GM23248 (cell line): ENCODE results near the gene TNIK. TPM values are rescaled to one million over a fixed set of nuclear protein-coding genes. Genes with fewer than 3 reads are reported as not detected.

Experiments used
- DNase-seq: peaks from one replicate; pipeline ENCODE4 v3.0.0-alpha.2; 2015
- H2AFZ ChIP-seq: fragments of 200-600 bp; sonication (generic); 2 replicates; pipeline ENCODE4 v1.6.1; 2016; ENCODE audit warnings: antibody characterized with exemption
- H3F3A ChIP-seq: fragments of 200-600 bp; sonication (generic); 2 replicates; pipeline ENCODE4 v1.6.1; 2016; ENCODE audit warnings: mild to moderate bottlenecking, antibody characterized with exemption, mixed run types; ENCODE audit not compliant: insufficient read depth
- H3K27ac ChIP-seq: fragments of 200-600 bp; sonication (generic); 2 replicates; pipeline ENCODE4 v1.5.1; 2016; ENCODE audit warnings: mild to moderate bottlenecking
- H3K27me3 ChIP-seq: fragments of 200-600 bp; sonication (generic); replicated peaks from 2 replicates; pipeline ENCODE4 v1.6.1; 2016; ENCODE audit warnings: mild to moderate bottlenecking; ENCODE audit not compliant: insufficient read depth
- H3K36me3 ChIP-seq: fragments of 200-600 bp; sonication (generic); 2 replicates; pipeline ENCODE4 v1.6.1; 2016; ENCODE audit warnings: low read depth, mild to moderate bottlenecking
- H3K4me1 ChIP-seq: fragments of 200-600 bp; sonication (generic); 2 replicates; pipeline ENCODE4 v1.6.1; 2016; ENCODE audit warnings: mild to moderate bottlenecking; ENCODE audit not compliant: insufficient read depth
- H3K4me2 ChIP-seq: fragments of 200-600 bp; sonication (generic); one replicate; pipeline ENCODE4 v1.6.1; 2016; ENCODE audit warnings: mild to moderate bottlenecking; ENCODE audit not compliant: unreplicated experiment
- H3K4me3 ChIP-seq: fragments of 200-600 bp; sonication (generic); 2 replicates; pipeline ENCODE4 v1.5.1; 2016; ENCODE audit warnings: mild to moderate bottlenecking
- H3K79me2 ChIP-seq: fragments of 200-600 bp; sonication (generic); 2 replicates; pipeline ENCODE4 v1.6.1; 2016; ENCODE audit warnings: mild to moderate bottlenecking; ENCODE audit not compliant: insufficient read depth
- H3K9ac ChIP-seq: fragments of 200-600 bp; sonication (generic); 2 replicates; pipeline ENCODE4 v1.6.1; 2016; ENCODE audit warnings: mild to moderate bottlenecking
- H3K9me2 ChIP-seq: fragments of 200-600 bp; sonication (generic); 2 replicates; pipeline ENCODE4 v1.6.1; 2016; ENCODE audit warnings: mixed run types, mild to moderate bottlenecking, moderate library complexity; ENCODE audit not compliant: insufficient read depth
- H3K9me3 ChIP-seq: fragments of 200-600 bp; sonication (generic); one replicate; pipeline ENCODE4 v1.6.1; 2017; ENCODE audit warnings: low read depth
- H4K20me1 ChIP-seq: fragments of 200-600 bp; sonication (generic); 2 replicates; pipeline ENCODE4 v1.6.0; 2016; ENCODE audit not compliant: insufficient read depth
- EZH2 ChIP-seq: fragments of 200-600 bp; sonication (generic); IDR thresholded peaks from 2 replicates; pipeline ENCODE4 v1.6.1; 2018; ENCODE audit warnings: antibody characterized with exemption, mild to moderate bottlenecking; ENCODE audit not compliant: insufficient read depth, poor library complexity, severe bottlenecking
- EZH2phosphoT487 ChIP-seq: fragments of 200-600 bp; sonication (generic); IDR thresholded peaks from 2 replicates; pipeline ENCODE4 v1.6.1; 2018; ENCODE audit warnings: antibody characterized with exemption, moderate library complexity, mild to moderate bottlenecking, low read depth; ENCODE audit not compliant: insufficient read depth
- WGBS, 2 experiments: methylation state at CpG; one replicate each; pipeline ENCODE4 v1.1.6; 2015 to 2017; ENCODE audit warnings: low lambda C conversion rate in 2 of 2, low coverage in 1 of 2; ENCODE audit errors: missing lambda C conversion rate in 2 of 2; 5-methylcytosine and 5-hydroxymethylcytosine counted together
- in situ Hi-C: fragments of 300-500 bp; cut with MboI; formaldehyde crosslinking; loops from 2 replicates; pipeline ENCODE4 v1.15.0; 2020
- polyA plus RNA-seq: library from polyadenylated mRNA; unstranded; fragments of >200 nt; fragmentation: Nextera tagmentation; extraction: Ambion mirVana; gene quantifications from 2 replicates; pipeline ENCODE4 v1.2.1, GENCODE V29; 2016
- total RNA-seq: library from RNA; depleted of rRNA; stranded (reverse); fragments of >200 nt; shearing (Covaris generic); gene quantifications from 2 replicates; pipeline ENCODE4 v1.2.3, GENCODE V29; 2014

Gene TNIK
- total and polyA plus RNA-seq, 2 experiments from 2014 or later, result 0.80 to 2.3 TPM

- Histone ChIP-seq H3K79me2 (no peaks in the 10 kb centered on the region), H3F3A (no peaks in the 10 kb centered on the region), H3K4me1 (0 out of 2 replicates have a peak, but pooled peaks cover 5% of the 10 kb centered on the region), H2AFZ (no peak overlapping the region), H3K27ac (no peak overlapping the region), H3K36me3 (no peaks in the 10 kb centered on the region), H4K20me1 (no peaks in the 10 kb centered on the region), H3K9ac (no peak overlapping the region), H3K4me2 (no peak overlapping the region), H3K27me3 (no peaks in the 10 kb centered on the region), H3K9me3 (no peaks in the 10 kb centered on the region), H3K4me3 (no peak overlapping the region), H3K9me2 (no peaks in the 10 kb centered on the region)
- TF ChIP-seq EZH2 (no peak), EZH2phosphoT487 (no peak)
- DNase-seq, result no peak
- WGBS, 2 experiments, result 86 to 88% methylated on average over 2 of the region's 2 CpGs
- in situ Hi-C loops, result no loop called here
Measured at GRCh38 chr3:171505822-171506333, 45.7 kb upstream of the TNIK start.

- Histone ChIP-seq H3K79me2 (no peaks in the 10 kb centered on the region), H3K27ac (no peak overlapping the region), H2AFZ (no peak overlapping the region), H3K9ac (no peak overlapping the region), H3K27me3 (no peaks in the 10 kb centered on the region), H3K4me3 (no peak overlapping the region), H4K20me1 (no peaks in the 10 kb centered on the region), H3K36me3 (no peaks in the 10 kb centered on the region), H3K4me1 (0 out of 2 replicates have a peak, but pooled peaks cover 5% of the 10 kb centered on the region), H3K9me3 (no peaks in the 10 kb centered on the region), H3K9me2 (no peaks in the 10 kb centered on the region), H3K4me2 (no peak overlapping the region), H3F3A (no peaks in the 10 kb centered on the region)
- no peak for DNase-seq
- TF ChIP-seq EZH2phosphoT487 (no peak), EZH2 (no peak)
- in situ Hi-C loops, result no loop called here
- 90 to 97% methylated on average over 2 of the region's 2 CpGs for WGBS, 2 experiments
Measured at GRCh38 chr3:171504376-171504775, 44.2 kb upstream of the TNIK start.

- 71 to 73% methylated on average over 1 of the region's 1 CpG for WGBS, 2 experiments
Measured at GRCh38 chr3:171503817-171504216, 43.6 kb upstream of the TNIK start.

GRCh38 chr3:171498921-171499320, 38.7 kb upstream of the TNIK start:
- Histone ChIP-seq H3K4me3 (no peak overlapping the region), H3K9me3 (no peaks in the 10 kb centered on the region), H3F3A (no peaks in the 10 kb centered on the region), H2AFZ (no peak overlapping the region), H4K20me1 (no peaks in the 10 kb centered on the region), H3K79me2 (no peaks in the 10 kb centered on the region), H3K4me2 (no peak overlapping the region), H3K27ac (no peak overlapping the region), H3K9me2 (no peaks in the 10 kb centered on the region), H3K36me3 (no peaks in the 10 kb centered on the region), H3K9ac (no peak overlapping the region), H3K27me3 (no peaks in the 10 kb centered on the region), H3K4me1 (no peaks in the 10 kb centered on the region)
- in situ Hi-C loops, result no loop called here
- 89 to 96% methylated on average over 1 of the region's 1 CpG for WGBS, 2 experiments
- DNase-seq, result no peak
- TF ChIP-seq EZH2 (no peak), EZH2phosphoT487 (no peak)

More at GRCh38 chr3:171503817-171504216, 43.6 kb upstream of the TNIK start:
- Histone ChIP-seq H3K79me2 (no peaks in the 10 kb centered on the region), H3F3A (no peaks in the 10 kb centered on the region), H4K20me1 (no peaks in the 10 kb centered on the region), H3K27me3 (no peaks in the 10 kb centered on the region), H3K4me3 (no peak overlapping the region), H2AFZ (no peak overlapping the region), H3K4me1 (0 out of 2 replicates have a peak, but pooled peaks cover 5% of the 10 kb centered on the region), H3K9me3 (no peaks in the 10 kb centered on the region), H3K27ac (no peak overlapping the region), H3K4me2 (no peak overlapping the region), H3K9me2 (no peaks in the 10 kb centered on the region), H3K9ac (no peak overlapping the region), H3K36me3 (no peaks in the 10 kb centered on the region)
- no peak for DNase-seq
- TF ChIP-seq EZH2phosphoT487 (no peak), EZH2 (no peak)
- in situ Hi-C loops, result no loop called here

GRCh38 chr3:171497468-171497867, 37.3 kb upstream of the TNIK start:
- no peaks in the 10 kb centered on the region for H3K4me1 ChIP-seq
- H3K9me2 ChIP-seq, result no peaks in the 10 kb centered on the region
- no peak overlapping the region for H2AFZ ChIP-seq
- H3K79me2 ChIP-seq, result no peaks in the 10 kb centered on the region
- H3K9ac ChIP-seq, result no peak overlapping the region
- DNase-seq, result no peak
- no peaks in the 10 kb centered on the region for H3F3A ChIP-seq
- H3K4me2 ChIP-seq, result no peak overlapping the region
- no peaks in the 10 kb centered on the region for H4K20me1 ChIP-seq
- no peaks in the 10 kb centered on the region for H3K36me3 ChIP-seq
- no peak overlapping the region for H3K4me3 ChIP-seq
- TF ChIP-seq EZH2phosphoT487 (no peak), EZH2 (no peak)
- WGBS, 2 experiments, result 75 to 94% methylated on average over 1 of the region's 1 CpG
- no peak overlapping the region for H3K27ac ChIP-seq
- no peaks in the 10 kb centered on the region for H3K9me3 ChIP-seq
- in situ Hi-C loops, result no loop called here
- no peaks in the 10 kb centered on the region for H3K27me3 ChIP-seq
